ENCODE results near the gene KCNQ1. TPM values are rescaled to one million over a fixed set of nuclear protein-coding genes. Genes with fewer than 3 reads are reported as not detected.

KCNQ1 gene
- total RNA-seq, 4 donors from 2014 or later: 2.6 to 12.7 (median 4.9) TPM

- H3K4me1 ChIP-seq: no peaks in the 10 kb centered on the region
- no peak overlapping the region for H3K4me3 ChIP-seq
- peaks cover 0 to 41% (median 0%) of the 10 kb centered on the region in 3 donors for H3K9me3 ChIP-seq
- no peaks in the 10 kb centered on the region for H3K27me3 ChIP-seq
- no peak for TF ChIP-seq POLR2A (IDR thresholded peaks at IDR 0.05)
- TF ChIP-seq POLR2AphosphoS5 (IDR thresholded peaks at IDR 0.05): no peak
- H3K36me3 ChIP-seq: peaks cover 0 to 28% of the 10 kb centered on the region in 2 donors
- ATAC-seq: no peak
- no CpG with 5 or more reads among the region's 2 CpGs for WGBS, 2 donors (ENCODE audit: low coverage in 1 of 2)
- no peak overlapping the region for H3K27ac ChIP-seq
Measured at GRCh38 chr11:2663506-2663905, 218.7 kb downstream of the KCNQ1 start.

GRCh38 chr11:2663915-2664314 is 219.1 kb downstream of the KCNQ1 start:
- H3K36me3 ChIP-seq: peaks cover 0 to 28% of the 10 kb centered on the region in 2 donors
- H3K4me3 ChIP-seq: no peak overlapping the region
- H3K27me3 ChIP-seq: no peaks in the 10 kb centered on the region
- no peak for ATAC-seq
- H3K4me1 ChIP-seq: no peaks in the 10 kb centered on the region
- TF ChIP-seq EP300 (IDR thresholded peaks at IDR 0.05): no peak
- TF ChIP-seq POLR2A (IDR thresholded peaks at IDR 0.05): no peak
- TF ChIP-seq POLR2AphosphoS5 (IDR thresholded peaks at IDR 0.05): no peak
- no peak for TF ChIP-seq CTCF (IDR thresholded peaks at IDR 0.05)
- H3K9me3 ChIP-seq: peaks cover 0 to 37% (median 0%) of the 10 kb centered on the region in 3 donors
- no peak overlapping the region for H3K27ac ChIP-seq

DNA sequence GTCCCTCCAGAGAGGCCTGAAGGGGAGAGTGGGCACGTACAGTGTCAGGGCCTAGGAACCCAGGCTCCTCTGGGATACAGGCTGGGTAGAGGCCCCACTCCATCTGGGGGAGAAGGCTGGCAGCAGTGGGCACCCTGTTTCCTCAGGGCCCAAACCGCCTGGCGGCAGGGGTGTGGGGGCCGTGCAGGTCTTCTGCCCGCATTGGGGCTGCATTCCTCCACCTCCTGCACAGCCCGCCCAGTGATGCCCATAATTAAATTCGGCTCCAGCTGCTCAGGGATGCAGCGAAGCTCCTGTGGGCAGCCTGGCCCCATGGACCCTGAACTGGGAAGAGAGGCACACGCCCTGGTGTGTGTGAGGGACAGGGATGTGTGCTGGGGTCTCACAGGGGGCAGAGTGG is 219.6 kb downstream of the KCNQ1 start:
- Histone ChIP-seq H3K36me3 (peaks cover 0 to 28% of the 10 kb centered on the region in 2 donors), H3K27me3 (no peaks in the 10 kb centered on the region), H3K4me1 (no peaks in the 10 kb centered on the region), H3K9me3 (peaks cover 0 to 32% (median 0%) of the 10 kb centered on the region in 3 donors), H3K27ac (no peak overlapping the region), H3K4me3 (no peak overlapping the region)
- ATAC-seq: no peak
- WGBS, 2 donors (ENCODE audit: low coverage in 1 of 2): 67 to 100% methylated on average over 1 to 3 of the region's 9 CpGs
- no peak for TF ChIP-seq EP300 (IDR thresholded peaks at IDR 0.05)
- no peak for TF ChIP-seq POLR2AphosphoS5 (IDR thresholded peaks at IDR 0.05)
- no peak for TF ChIP-seq CTCF (IDR thresholded peaks at IDR 0.05)
- no peak for TF ChIP-seq POLR2A (IDR thresholded peaks at IDR 0.05)

DNA sequence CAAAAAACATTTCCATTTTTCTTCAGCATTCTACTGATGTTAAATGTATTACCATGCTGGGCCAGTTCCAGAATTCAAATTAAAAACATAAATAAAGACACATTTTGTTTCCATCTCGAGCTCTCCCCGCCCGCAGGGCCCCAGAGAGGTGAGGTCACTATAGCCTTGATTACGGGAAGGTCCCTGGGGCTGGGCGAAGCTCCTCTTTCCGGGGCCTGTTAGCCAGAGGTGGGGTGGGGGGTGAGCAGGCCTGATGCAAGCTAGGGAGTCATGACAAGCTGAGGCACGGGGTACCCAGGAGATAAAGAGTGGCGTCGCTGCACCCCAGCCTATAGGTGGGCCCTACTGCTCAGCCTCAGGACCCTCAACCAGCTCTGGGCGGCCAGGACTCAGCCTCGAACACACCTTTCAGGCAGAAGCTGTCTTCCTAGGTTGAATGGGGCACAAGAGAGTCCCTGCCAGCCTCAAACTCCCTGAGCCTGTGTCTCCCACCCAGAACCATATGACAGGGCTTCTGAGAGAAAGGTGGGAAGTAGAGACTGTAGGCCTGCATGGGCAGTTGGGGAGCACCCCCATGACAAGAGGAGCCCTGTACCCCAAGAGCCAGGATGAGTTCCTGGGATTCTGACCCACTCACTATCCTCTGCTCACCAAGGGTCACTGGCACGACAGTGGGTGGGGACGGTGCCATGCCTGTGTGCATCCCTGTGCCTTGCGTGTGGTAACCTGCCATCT is 220.2 kb downstream of the KCNQ1 start:
- no peak for TF ChIP-seq POLR2AphosphoS5 (IDR thresholded peaks at IDR 0.05)
- TF ChIP-seq POLR2A (IDR thresholded peaks at IDR 0.05): no peak
- no peak for TF ChIP-seq CTCF (IDR thresholded peaks at IDR 0.05)
- no peak for TF ChIP-seq EP300 (IDR thresholded peaks at IDR 0.05)
- peaks cover 0 to 26% (median 0%) of the 10 kb centered on the region in 3 donors for H3K9me3 ChIP-seq
- H3K27ac ChIP-seq: no peak overlapping the region
- H3K27me3 ChIP-seq: no peaks in the 10 kb centered on the region
- H3K4me3 ChIP-seq: no peak overlapping the region
- no peak for ATAC-seq
- peaks cover 0 to 28% of the 10 kb centered on the region in 2 donors for H3K36me3 ChIP-seq
- no peaks in the 10 kb centered on the region for H3K4me1 ChIP-seq
- WGBS, 2 donors (ENCODE audit: low coverage in 1 of 2): 95 to 100% methylated on average over 1 to 5 of the region's 14 CpGs

DNA sequence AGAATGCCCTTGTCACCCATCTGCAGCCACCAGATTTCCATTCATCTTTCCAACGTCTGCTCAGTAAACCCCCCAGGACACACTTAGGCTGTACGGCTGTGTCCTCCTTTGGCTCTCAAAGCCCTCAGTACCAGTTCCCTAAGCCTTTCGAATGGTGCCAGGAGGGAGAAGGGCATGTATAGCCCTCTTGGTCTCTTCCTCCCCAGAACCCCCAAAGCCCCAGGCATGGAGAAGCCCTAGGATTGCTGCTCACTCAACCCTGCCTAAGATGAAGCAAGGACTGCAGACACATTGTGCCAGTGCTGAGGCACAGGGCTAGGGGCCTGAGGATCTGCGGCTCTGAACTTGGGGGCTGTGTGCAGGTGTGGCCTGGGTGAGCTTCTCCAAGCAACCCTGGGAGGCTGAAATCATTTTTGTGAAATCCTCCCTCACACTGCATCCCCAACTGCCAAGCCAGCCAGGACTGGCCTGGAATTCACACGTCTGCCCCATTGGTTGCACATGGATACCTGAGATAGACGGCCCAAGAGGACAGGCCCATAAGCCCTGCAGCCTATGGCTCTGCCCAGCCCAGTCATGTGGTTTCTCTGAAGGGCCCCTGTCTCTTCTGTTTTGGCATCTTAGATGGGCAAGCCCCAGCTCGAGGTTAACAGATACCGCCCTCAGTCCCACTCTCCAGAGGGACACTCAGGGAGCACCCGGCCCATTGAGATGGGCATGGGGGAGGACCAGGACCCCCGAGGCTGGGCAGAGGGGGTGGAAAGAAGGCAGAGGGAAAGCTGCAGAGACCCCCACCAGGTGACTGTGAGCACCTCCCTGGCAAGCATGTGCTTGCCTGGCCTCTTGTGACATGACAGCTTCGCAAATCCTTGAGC is 221.0 kb downstream of the KCNQ1 start:
- no peak for TF ChIP-seq EP300 (IDR thresholded peaks at IDR 0.05)
- TF ChIP-seq POLR2AphosphoS5 (IDR thresholded peaks at IDR 0.05): no peak
- no peak for TF ChIP-seq POLR2A (IDR thresholded peaks at IDR 0.05)
- no peak for TF ChIP-seq CTCF (IDR thresholded peaks at IDR 0.05)
- Histone ChIP-seq H3K36me3 (peaks cover 0 to 28% of the 10 kb centered on the region in 2 donors), H3K4me3 (no peak overlapping the region), H3K4me1 (no peaks in the 10 kb centered on the region), H3K9me3 (peaks cover 0 to 18% (median 0%) of the 10 kb centered on the region in 3 donors), H3K27me3 (no peaks in the 10 kb centered on the region), H3K27ac (no peak overlapping the region)
- WGBS, 2 donors (ENCODE audit: low coverage in 1 of 2): 74 to 75% methylated on average over 2 to 3 of the region's 11 CpGs
- ATAC-seq: no peak

All from gastroesophageal sphincter (tissue), 4 donors.